Measurements from ENCODE around the gene TBC1D10A. TPM values are rescaled to one million over a fixed set of nuclear protein-coding genes. Genes with fewer than 3 reads are reported as not detected.

The TBC1D10A gene
- total and polyA plus RNA-seq, 2 donors (not counting 1 experiment from before 2014, with no cell fraction given) = 10.8 to 11.7 TPM

DNA sequence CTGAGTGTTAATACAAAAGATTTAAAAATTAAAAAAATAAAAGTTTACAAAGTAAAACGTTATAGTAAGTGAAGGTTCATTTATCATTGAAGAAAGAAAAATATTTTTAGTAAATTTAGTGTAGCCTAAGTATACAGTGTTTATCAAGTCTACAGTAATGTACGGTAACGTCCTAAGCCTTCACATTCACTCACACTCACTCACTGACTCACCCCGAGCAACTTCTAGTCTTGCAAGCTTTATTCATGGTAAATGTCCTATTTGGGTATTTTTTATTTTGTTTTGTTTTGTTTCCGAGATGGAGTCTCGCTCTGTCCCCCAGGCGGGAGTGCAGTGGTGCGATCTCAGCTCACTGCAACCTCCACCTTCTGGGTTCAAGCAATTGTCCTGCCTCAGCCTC lies 46.2 kb downstream of the TBC1D10A start:
- Histone ChIP-seq H3K4me3 (replicated peaks in 1 of 4; ENCODE audit: control extremely low read depth in 1 of 4, insufficient read depth in 1 of 4, low read depth in 3 of 4, low read length in 4 of 4) (no peak overlapping the region), H3K9ac (ENCODE audit: insufficient read depth, low read length) (no peak overlapping the region), H3K4me2 (ENCODE audit: extremely low read depth, insufficient read depth, low read length) (no peak overlapping the region), H3K79me2 (ENCODE audit: control insufficient read depth, insufficient read depth, low read length) (no peaks in the 10 kb centered on the region), H3K27me3 (ENCODE audit: control insufficient read depth, insufficient read depth, low read length) (no peaks in the 10 kb centered on the region), H3K9me3 (ENCODE audit: control insufficient read depth, insufficient read depth, low read depth, low read length) (no peaks in the 10 kb centered on the region), H3K36me3 (ENCODE audit: control insufficient read depth, insufficient read depth, low read length) (no peaks in the 10 kb centered on the region), H3K27ac (ENCODE audit: insufficient read depth, low read length) (no peak overlapping the region), H2AFZ (ENCODE audit: low read length) (no peak overlapping the region), H4K20me1 (ENCODE audit: control insufficient read depth, extremely low read depth, insufficient read depth, low read length) (no peaks in the 10 kb centered on the region), H3K4me1 (ENCODE audit: control insufficient read depth, extremely low read depth, insufficient read depth, low read length) (peaks cover 2% of the 10 kb centered on the region)
- DNase-seq (ENCODE audit: low read depth in 2 of 2) = peak; percentile 42 to 50
- TF ChIP-seq, protein P1, sequence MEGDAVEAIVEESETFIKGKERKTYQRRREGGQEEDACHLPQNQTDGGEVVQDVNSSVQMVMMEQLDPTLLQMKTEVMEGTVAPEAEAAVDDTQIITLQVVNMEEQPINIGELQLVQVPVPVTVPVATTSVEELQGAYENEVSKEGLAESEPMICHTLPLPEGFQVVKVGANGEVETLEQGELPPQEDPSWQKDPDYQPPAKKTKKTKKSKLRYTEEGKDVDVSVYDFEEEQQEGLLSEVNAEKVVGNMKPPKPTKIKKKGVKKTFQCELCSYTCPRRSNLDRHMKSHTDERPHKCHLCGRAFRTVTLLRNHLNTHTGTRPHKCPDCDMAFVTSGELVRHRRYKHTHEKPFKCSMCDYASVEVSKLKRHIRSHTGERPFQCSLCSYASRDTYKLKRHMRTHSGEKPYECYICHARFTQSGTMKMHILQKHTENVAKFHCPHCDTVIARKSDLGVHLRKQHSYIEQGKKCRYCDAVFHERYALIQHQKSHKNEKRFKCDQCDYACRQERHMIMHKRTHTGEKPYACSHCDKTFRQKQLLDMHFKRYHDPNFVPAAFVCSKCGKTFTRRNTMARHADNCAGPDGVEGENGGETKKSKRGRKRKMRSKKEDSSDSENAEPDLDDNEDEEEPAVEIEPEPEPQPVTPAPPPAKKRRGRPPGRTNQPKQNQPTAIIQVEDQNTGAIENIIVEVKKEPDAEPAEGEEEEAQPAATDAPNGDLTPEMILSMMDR (conservative IDR thresholded peaks at IDR 0.05 in 1 of 2, IDR thresholded peaks at IDR 0.05 in 1 of 2; ENCODE audit: low read depth in 1 of 2, low read length in 2 of 2) = no peak
- TF ChIP-seq EZH2 (IDR thresholded peaks at IDR 0.05; ENCODE audit: low read length, missing control alignments) = no peak

DNA sequence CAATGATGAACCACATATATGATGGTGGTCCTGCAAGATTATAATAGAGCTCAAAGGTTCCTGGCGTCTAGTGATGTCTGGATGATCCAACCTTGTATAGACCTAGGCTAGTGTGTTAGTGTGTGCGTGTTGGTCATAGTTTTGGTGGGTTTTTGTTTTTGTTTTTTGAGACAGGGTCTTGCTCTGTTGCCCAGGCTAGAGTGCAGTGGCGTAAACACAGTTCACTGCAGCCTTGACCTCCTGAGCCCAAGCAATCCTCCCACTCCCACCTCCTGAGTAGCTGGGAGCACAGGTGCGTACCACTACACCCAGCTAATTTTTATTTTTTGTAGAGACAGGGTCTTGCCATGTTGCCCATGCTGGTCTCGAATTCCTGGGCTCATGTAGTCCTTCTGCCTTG lies 46.8 kb downstream of the TBC1D10A start:
- Histone ChIP-seq H3K27ac (ENCODE audit: insufficient read depth, low read length) (no peak overlapping the region), H3K4me2 (ENCODE audit: extremely low read depth, insufficient read depth, low read length) (no peak overlapping the region), H3K9ac (ENCODE audit: insufficient read depth, low read length) (no peak overlapping the region), H3K9me3 (ENCODE audit: control insufficient read depth, insufficient read depth, low read depth, low read length) (no peaks in the 10 kb centered on the region), H3K4me1 (ENCODE audit: control insufficient read depth, extremely low read depth, insufficient read depth, low read length) (peaks cover 2% of the 10 kb centered on the region), H3K27me3 (ENCODE audit: control insufficient read depth, insufficient read depth, low read length) (no peaks in the 10 kb centered on the region), H3K79me2 (ENCODE audit: control insufficient read depth, insufficient read depth, low read length) (no peaks in the 10 kb centered on the region), H4K20me1 (ENCODE audit: control insufficient read depth, extremely low read depth, insufficient read depth, low read length) (no peaks in the 10 kb centered on the region), H2AFZ (ENCODE audit: low read length) (no peak overlapping the region), H3K36me3 (ENCODE audit: control insufficient read depth, insufficient read depth, low read length) (no peaks in the 10 kb centered on the region), H3K4me3 (replicated peaks in 1 of 4; ENCODE audit: control extremely low read depth in 1 of 4, insufficient read depth in 1 of 4, low read depth in 3 of 4, low read length in 4 of 4) (no peak overlapping the region)
- TF ChIP-seq EZH2 (IDR thresholded peaks at IDR 0.05; ENCODE audit: low read length, missing control alignments) = no peak
- TF ChIP-seq, protein P1 (conservative IDR thresholded peaks at IDR 0.05 in 1 of 2, IDR thresholded peaks at IDR 0.05 in 1 of 2; ENCODE audit: low read depth in 1 of 2, low read length in 2 of 2) = no peak
- no peak for DNase-seq (ENCODE audit: low read depth in 2 of 2)

DNA sequence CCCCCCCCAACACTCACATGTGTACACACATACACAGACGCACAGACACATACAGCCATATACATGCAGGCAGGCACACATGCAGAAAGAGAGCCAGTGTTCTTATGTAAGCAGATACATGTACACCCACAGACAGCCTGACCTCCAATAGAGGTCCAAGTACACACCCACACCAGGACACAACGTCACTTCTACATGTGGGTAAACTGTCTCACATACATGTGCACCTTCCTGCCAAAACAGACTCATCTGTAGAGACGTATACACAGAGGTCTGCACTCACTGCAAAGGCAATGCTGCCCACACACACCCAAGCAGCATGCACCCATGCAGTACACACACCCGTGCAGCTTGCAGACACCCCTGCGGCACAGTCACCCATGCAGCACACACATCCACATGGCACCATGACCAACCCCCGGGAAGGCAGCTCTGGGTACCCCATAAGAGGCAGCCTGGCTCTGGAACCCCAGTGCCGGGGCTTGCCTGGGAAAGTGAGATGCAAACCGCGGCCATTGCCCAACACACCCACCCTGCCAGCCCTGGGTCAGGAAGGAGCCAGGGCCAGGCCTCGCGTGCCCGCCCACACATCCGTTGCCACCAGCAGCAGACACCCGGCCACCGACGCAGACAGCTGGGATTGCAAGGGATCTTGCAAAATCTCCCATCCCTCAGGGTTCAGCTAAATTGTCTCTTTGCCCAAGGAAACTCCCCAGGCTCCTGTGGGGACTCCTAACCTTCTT lies 47.5 kb downstream of the TBC1D10A start:
- no peak overlapping the region for H3K27ac ChIP-seq (ENCODE audit: insufficient read depth, low read length)
- DNase-seq (ENCODE audit: low read depth in 2 of 2) = no peak
- no peak overlapping the region for H3K4me3 ChIP-seq (replicated peaks in 1 of 4; ENCODE audit: control extremely low read depth in 1 of 4, insufficient read depth in 1 of 4, low read depth in 3 of 4, low read length in 4 of 4)
- H3K27me3 ChIP-seq (ENCODE audit: control insufficient read depth, insufficient read depth, low read length) = no peaks in the 10 kb centered on the region
- H3K9ac ChIP-seq (ENCODE audit: insufficient read depth, low read length) = no peak overlapping the region
- TF ChIP-seq EZH2 (IDR thresholded peaks at IDR 0.05; ENCODE audit: low read length, missing control alignments) = no peak
- TF ChIP-seq, protein P1 (conservative IDR thresholded peaks at IDR 0.05 in 1 of 2, IDR thresholded peaks at IDR 0.05 in 1 of 2; ENCODE audit: low read depth in 1 of 2, low read length in 2 of 2) = no peak
- H3K4me2 ChIP-seq (ENCODE audit: extremely low read depth, insufficient read depth, low read length) = no peak overlapping the region
- H3K4me1 ChIP-seq (ENCODE audit: control insufficient read depth, extremely low read depth, insufficient read depth, low read length) = peaks cover 2% of the 10 kb centered on the region
- no peak overlapping the region for H2AFZ ChIP-seq (ENCODE audit: low read length)
- no peaks in the 10 kb centered on the region for H4K20me1 ChIP-seq (ENCODE audit: control insufficient read depth, extremely low read depth, insufficient read depth, low read length)
- H3K9me3 ChIP-seq (ENCODE audit: control insufficient read depth, insufficient read depth, low read depth, low read length) = no peaks in the 10 kb centered on the region
- H3K36me3 ChIP-seq (ENCODE audit: control insufficient read depth, insufficient read depth, low read length) = no peaks in the 10 kb centered on the region
- no peaks in the 10 kb centered on the region for H3K79me2 ChIP-seq (ENCODE audit: control insufficient read depth, insufficient read depth, low read length)
